Measurements from ENCODE around the gene ADGRA3.

- TF ChIP-seq, protein P1, sequence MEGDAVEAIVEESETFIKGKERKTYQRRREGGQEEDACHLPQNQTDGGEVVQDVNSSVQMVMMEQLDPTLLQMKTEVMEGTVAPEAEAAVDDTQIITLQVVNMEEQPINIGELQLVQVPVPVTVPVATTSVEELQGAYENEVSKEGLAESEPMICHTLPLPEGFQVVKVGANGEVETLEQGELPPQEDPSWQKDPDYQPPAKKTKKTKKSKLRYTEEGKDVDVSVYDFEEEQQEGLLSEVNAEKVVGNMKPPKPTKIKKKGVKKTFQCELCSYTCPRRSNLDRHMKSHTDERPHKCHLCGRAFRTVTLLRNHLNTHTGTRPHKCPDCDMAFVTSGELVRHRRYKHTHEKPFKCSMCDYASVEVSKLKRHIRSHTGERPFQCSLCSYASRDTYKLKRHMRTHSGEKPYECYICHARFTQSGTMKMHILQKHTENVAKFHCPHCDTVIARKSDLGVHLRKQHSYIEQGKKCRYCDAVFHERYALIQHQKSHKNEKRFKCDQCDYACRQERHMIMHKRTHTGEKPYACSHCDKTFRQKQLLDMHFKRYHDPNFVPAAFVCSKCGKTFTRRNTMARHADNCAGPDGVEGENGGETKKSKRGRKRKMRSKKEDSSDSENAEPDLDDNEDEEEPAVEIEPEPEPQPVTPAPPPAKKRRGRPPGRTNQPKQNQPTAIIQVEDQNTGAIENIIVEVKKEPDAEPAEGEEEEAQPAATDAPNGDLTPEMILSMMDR (IDR thresholded peaks at IDR 0.05) = no peak
- no peak for TF ChIP-seq POLR2A (IDR thresholded peaks at IDR 0.05)
These were observed 16.3 kb upstream of the ADGRA3 start for GRCh38 chr4:22532117-22532516.

All from upper lobe of left lung (tissue), 4 donors.